ENCODE measurements around the gene TMEM86B.
"Not testable (repeated sequence)": the region's sequence is repeated elsewhere in the genome, so short reads cannot be mapped to it uniquely, and the experiment has no call there.

TMEM86B gene

GRCh38 chr19:55206664-55207500, 21.7 kb downstream of the TMEM86B start:
- peaks cover 3% of the 10 kb centered on the region for H3K4me1 Mint-ChIP-seq
- H3K9me3 Mint-ChIP-seq, result no peaks in the 10 kb centered on the region
- no peak overlapping the region for H3K4me3 Mint-ChIP-seq
- peak overlapping the region; percentile 20 for H3K27ac Mint-ChIP-seq
- no peaks in the 10 kb centered on the region for H3K36me3 Mint-ChIP-seq
- CTCF ChIA-PET, result interaction anchor here (0.7 kb wide), 1 partner anchor 177 kb away, joined by 3 read pairs; no protein-coding TSS in a partner anchor
- DNase-seq, result peak; percentile 52
- H3K27me3 Mint-ChIP-seq, result peaks cover 61% of the 10 kb centered on the region

- H3K27ac Mint-ChIP-seq, DNase-seq, H3K4me3 Mint-ChIP-seq, H3K4me1 Mint-ChIP-seq, CTCF ChIA-PET, H3K9me3 Mint-ChIP-seq, H3K36me3 Mint-ChIP-seq: not testable (repeated sequence)
- H3K27me3 Mint-ChIP-seq, result peaks cover 69% of the 10 kb centered on the region
Observed at GRCh38 chr19:55202199-55202598, 26.4 kb downstream of the TMEM86B start.

GRCh38 chr19:55199620-55200204, 28.9 kb downstream of the TMEM86B start:
- Mint-ChIP-seq H3K36me3 (no peaks in the 10 kb centered on the region), H3K4me3 (no peak overlapping the region), H3K9me3 (no peaks in the 10 kb centered on the region), H3K27me3 (peaks cover 47% of the 10 kb centered on the region), H3K4me1 (no peaks in the 10 kb centered on the region), H3K27ac (no peak overlapping the region)
- DNase-seq, result no peak
- CTCF ChIA-PET, result interaction anchor here (1.2 kb wide), 1 partner anchor 218 kb away, joined by 3 read pairs; no protein-coding TSS in a partner anchor

- peaks cover 44% of the 10 kb centered on the region for H3K27me3 Mint-ChIP-seq
- no peaks in the 10 kb centered on the region for H3K4me1 Mint-ChIP-seq
- no peaks in the 10 kb centered on the region for H3K36me3 Mint-ChIP-seq
- CTCF ChIA-PET, result interaction anchor here (1.2 kb wide), 1 partner anchor 219 kb away, joined by 3 read pairs; no protein-coding TSS in a partner anchor
- H3K4me3 Mint-ChIP-seq, result no peak overlapping the region
- no peaks in the 10 kb centered on the region for H3K9me3 Mint-ChIP-seq
- no peak overlapping the region for H3K27ac Mint-ChIP-seq
- DNase-seq, result no peak
Observed at GRCh38 chr19:55198651-55199050, 29.9 kb downstream of the TMEM86B start.

- no peak overlapping the region for H3K27ac Mint-ChIP-seq
- H3K4me3 Mint-ChIP-seq, result no peak overlapping the region
- DNase-seq, result no peak
- no peaks in the 10 kb centered on the region for H3K9me3 Mint-ChIP-seq
- H3K4me1 Mint-ChIP-seq, result no peaks in the 10 kb centered on the region
- H3K27me3 Mint-ChIP-seq, result peaks cover 41% of the 10 kb centered on the region
- CTCF ChIA-PET, result no interaction called here
- H3K36me3 Mint-ChIP-seq, result no peaks in the 10 kb centered on the region
Observed at GRCh38 chr19:55197528-55197927, 31.0 kb downstream of the TMEM86B start.

GRCh38 chr19:55196803-55197202, 31.8 kb downstream of the TMEM86B start:
- DNase-seq, result no peak

GRCh38 chr19:55193481-55193880, 35.1 kb downstream of the TMEM86B start:
- H3K27ac Mint-ChIP-seq, result no peak overlapping the region
- no peak overlapping the region for H3K4me3 Mint-ChIP-seq
- DNase-seq, result no peak
- no peaks in the 10 kb centered on the region for H3K9me3 Mint-ChIP-seq
- peaks cover 18% of the 10 kb centered on the region for H3K27me3 Mint-ChIP-seq
- H3K4me1 Mint-ChIP-seq, result peaks cover 12% of the 10 kb centered on the region
- H3K36me3 Mint-ChIP-seq, result no peaks in the 10 kb centered on the region
- CTCF ChIA-PET, result no interaction called here

More at GRCh38 chr19:55196803-55197202, 31.8 kb downstream of the TMEM86B start:
- CTCF ChIA-PET, result no interaction called here
- H3K36me3 Mint-ChIP-seq, result no peaks in the 10 kb centered on the region
- H3K9me3 Mint-ChIP-seq, result no peaks in the 10 kb centered on the region
- H3K27me3 Mint-ChIP-seq, result peaks cover 35% of the 10 kb centered on the region
- no peak overlapping the region for H3K27ac Mint-ChIP-seq
- H3K4me3 Mint-ChIP-seq, result no peak overlapping the region
- no peaks in the 10 kb centered on the region for H3K4me1 Mint-ChIP-seq

- no peak for DNase-seq
- Mint-ChIP-seq H3K27me3 (peaks cover 38% of the 10 kb centered on the region), H3K4me3 (no peak overlapping the region), H3K27ac (no peak overlapping the region), H3K9me3 (no peaks in the 10 kb centered on the region), H3K36me3 (no peaks in the 10 kb centered on the region), H3K4me1 (peaks cover 21% of the 10 kb centered on the region)
- CTCF ChIA-PET, result interaction anchor here (1.2 kb wide), 1 partner anchor 14 kb away, joined by 4 read pairs; no protein-coding TSS in a partner anchor
Observed at GRCh38 chr19:55189403-55189835, 39.1 kb downstream of the TMEM86B start.

GRCh38 chr19:55188625-55189024, 39.9 kb downstream of the TMEM86B start:
- no peaks in the 10 kb centered on the region for H3K9me3 Mint-ChIP-seq
- peak; percentile 30 for DNase-seq
- H3K27me3 Mint-ChIP-seq, result peaks cover 36% of the 10 kb centered on the region
- H3K36me3 Mint-ChIP-seq, result no peaks in the 10 kb centered on the region
- peaks cover 23% of the 10 kb centered on the region for H3K4me1 Mint-ChIP-seq
- CTCF ChIA-PET, result interaction anchor here (0.9 to 1.2 kb wide), 2 partner anchors 14 to 48 kb away, joined by 4 to 7 read pairs; no protein-coding TSS in a partner anchor
- H3K27ac Mint-ChIP-seq, result no peak overlapping the region
- no peak overlapping the region for H3K4me3 Mint-ChIP-seq

GRCh38 chr19:55186080-55186479, 42.5 kb downstream of the TMEM86B start:
- Mint-ChIP-seq H3K4me1 (peaks cover 23% of the 10 kb centered on the region), H3K27ac (no peak overlapping the region), H3K27me3 (peaks cover 43% of the 10 kb centered on the region), H3K4me3 (no peak overlapping the region), H3K9me3 (no peaks in the 10 kb centered on the region), H3K36me3 (no peaks in the 10 kb centered on the region)
- CTCF ChIA-PET, result no interaction called here
- DNase-seq, result no peak

- H3K27me3 Mint-ChIP-seq, result peaks cover 84% of the 10 kb centered on the region
- H3K4me3 Mint-ChIP-seq, result no peak overlapping the region
- CTCF ChIA-PET, result no interaction called here
- H3K4me1 Mint-ChIP-seq, result peaks cover 29% of the 10 kb centered on the region
- H3K9me3 Mint-ChIP-seq, result no peaks in the 10 kb centered on the region
- no peak overlapping the region for H3K27ac Mint-ChIP-seq
- no peak for DNase-seq
- no peaks in the 10 kb centered on the region for H3K36me3 Mint-ChIP-seq
Observed at GRCh38 chr19:55181740-55182139, 46.8 kb downstream of the TMEM86B start.

- peaks cover 87% of the 10 kb centered on the region for H3K27me3 Mint-ChIP-seq
- H3K9me3 Mint-ChIP-seq, result peaks cover 6% of the 10 kb centered on the region
- CTCF ChIA-PET, result no interaction called here
Observed at GRCh38 chr19:55179606-55180484, 48.7 kb downstream of the TMEM86B start, which contains the start of gene SYT5. Gene SYT5 (minus strand): TSS chr19:55180289. CDS start chr19:55179041, 1,248 bp downstream.

GRCh38 chr19:55178781-55179599, 49.6 kb downstream of the TMEM86B start:
- Mint-ChIP-seq H3K27me3 (peaks cover 93% of the 10 kb centered on the region), H3K36me3 (no peaks in the 10 kb centered on the region), H3K27ac (peak overlapping the region; percentile 62), H3K4me1 (peaks cover 29% of the 10 kb centered on the region), H3K4me3 (peak overlapping the region; percentile 56), H3K9me3 (peaks cover 6% of the 10 kb centered on the region)
- CTCF ChIA-PET, result no interaction called here
- DNase-seq, result peak; percentile 96

More at GRCh38 chr19:55179606-55180484, 48.7 kb downstream of the TMEM86B start, which contains the start of gene SYT5:
- H3K4me3 Mint-ChIP-seq, result peak within 1 kb of the TSS; percentile 56
- peaks cover 26% of the 10 kb centered on the region for H3K4me1 Mint-ChIP-seq
- DNase-seq, result peak; percentile 78
- H3K36me3 Mint-ChIP-seq, result no peaks in the 10 kb centered on the region
- H3K27ac Mint-ChIP-seq, result peak within 1 kb of the TSS; percentile 62
